ENCODE data around the gene TOP1. TPM values are rescaled to one million over a fixed set of nuclear protein-coding genes. Genes with fewer than 3 reads are reported as not detected.
A peak's percentile ranks its signal among the peaks of the same experiment; 100 is the strongest.
"Not testable (repeated sequence)": the region's sequence is repeated elsewhere in the genome, so short reads cannot be mapped to it uniquely, and the experiment has no call there.

Gene TOP1
- total RNA-seq, 2 experiments from 2014 or later = 37.6 to 41.7 TPM

DNA sequence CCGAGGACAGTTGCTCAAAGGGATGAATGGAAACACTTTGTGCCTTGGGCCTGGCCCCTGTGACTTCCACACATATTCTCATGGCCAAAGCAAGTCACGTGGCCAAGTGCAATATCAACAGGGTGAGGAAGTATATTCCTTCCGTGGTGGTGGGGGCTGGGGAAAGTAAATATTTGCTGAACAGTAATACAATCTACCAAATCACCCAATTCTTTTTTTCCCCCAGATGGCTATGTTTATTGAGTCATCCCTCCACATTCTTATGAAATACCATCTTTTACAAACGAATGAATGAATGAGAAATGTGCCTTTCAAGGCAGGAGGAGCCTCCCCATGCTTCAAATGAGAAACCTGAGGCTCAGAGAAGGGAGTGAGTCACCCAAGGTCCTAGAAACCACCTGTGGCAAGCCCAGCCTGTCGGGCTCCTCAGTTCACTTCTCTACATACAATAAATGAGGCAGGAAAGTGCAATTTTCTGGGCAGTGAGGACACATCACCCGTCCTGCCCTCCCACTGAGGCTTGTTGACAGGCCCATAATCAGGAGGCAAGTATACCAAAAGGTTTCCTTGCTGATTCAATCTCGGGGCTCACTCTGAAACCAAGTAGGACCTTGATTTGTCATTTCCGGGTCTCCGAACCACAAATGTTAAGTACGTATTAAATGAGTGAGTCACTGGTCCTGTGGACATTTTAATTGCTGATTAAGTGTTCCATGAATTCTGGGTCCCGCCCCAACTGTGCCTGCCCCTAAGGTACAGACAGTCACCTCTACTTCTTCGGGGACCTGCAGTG is 25.3 kb upstream of the TOP1 start:
- Histone ChIP-seq H3K36me3 (ENCODE audit: insufficient read depth, low read length) (no peaks in the 10 kb centered on the region), H3K9me3 (ENCODE audit: control insufficient read depth in 1 of 2, insufficient read depth in 1 of 2, low read length in 2 of 2) (peaks cover 0 to 6% of the 10 kb centered on the region in 2 experiments), H3K4me1 (ENCODE audit: insufficient read depth, low read length) (peaks cover 33% of the 10 kb centered on the region), H3K27ac (ENCODE audit: low read depth in 1 of 2, low read length in 2 of 2) (peak overlapping the region; percentile 25 to 88), H3K4me3 (ENCODE audit: low read length) (peak overlapping the region; percentile 45), H3K27me3 (ENCODE audit: control insufficient read depth in 1 of 2, insufficient read depth in 2 of 2, low read length in 2 of 2) (no peaks in the 10 kb centered on the region)
- ChIA-PET CTCF (interaction anchor here (2.4 kb wide), 1 partner anchor 13 kb away, joined by 10 read pairs; no protein-coding TSS in a partner anchor), POLR2A (no interaction called here)
- DNase-seq (peak; percentile 19 to 89 (median 45)), ATAC-seq (ENCODE audit: poor library complexity) (peak; percentile 88)
- intact Hi-C loops (cut with DNase I, micrococcal nuclease) = no loop called here
- Mint-ChIP-seq H3K27ac (peak overlapping the region; percentile 95), H3K27me3 (no peaks in the 10 kb centered on the region), H3K4me1 (ENCODE audit: low read depth) (peaks cover 19% of the 10 kb centered on the region), H3K4me3 (peak overlapping the region; percentile 79), H3K9me3 (no peaks in the 10 kb centered on the region), H3K36me3 (ENCODE audit: low read depth) (no peaks in the 10 kb centered on the region)
- TF ChIP-seq, protein P1, sequence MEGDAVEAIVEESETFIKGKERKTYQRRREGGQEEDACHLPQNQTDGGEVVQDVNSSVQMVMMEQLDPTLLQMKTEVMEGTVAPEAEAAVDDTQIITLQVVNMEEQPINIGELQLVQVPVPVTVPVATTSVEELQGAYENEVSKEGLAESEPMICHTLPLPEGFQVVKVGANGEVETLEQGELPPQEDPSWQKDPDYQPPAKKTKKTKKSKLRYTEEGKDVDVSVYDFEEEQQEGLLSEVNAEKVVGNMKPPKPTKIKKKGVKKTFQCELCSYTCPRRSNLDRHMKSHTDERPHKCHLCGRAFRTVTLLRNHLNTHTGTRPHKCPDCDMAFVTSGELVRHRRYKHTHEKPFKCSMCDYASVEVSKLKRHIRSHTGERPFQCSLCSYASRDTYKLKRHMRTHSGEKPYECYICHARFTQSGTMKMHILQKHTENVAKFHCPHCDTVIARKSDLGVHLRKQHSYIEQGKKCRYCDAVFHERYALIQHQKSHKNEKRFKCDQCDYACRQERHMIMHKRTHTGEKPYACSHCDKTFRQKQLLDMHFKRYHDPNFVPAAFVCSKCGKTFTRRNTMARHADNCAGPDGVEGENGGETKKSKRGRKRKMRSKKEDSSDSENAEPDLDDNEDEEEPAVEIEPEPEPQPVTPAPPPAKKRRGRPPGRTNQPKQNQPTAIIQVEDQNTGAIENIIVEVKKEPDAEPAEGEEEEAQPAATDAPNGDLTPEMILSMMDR (IDR thresholded peaks at IDR 0.05) = no peak

DNA sequence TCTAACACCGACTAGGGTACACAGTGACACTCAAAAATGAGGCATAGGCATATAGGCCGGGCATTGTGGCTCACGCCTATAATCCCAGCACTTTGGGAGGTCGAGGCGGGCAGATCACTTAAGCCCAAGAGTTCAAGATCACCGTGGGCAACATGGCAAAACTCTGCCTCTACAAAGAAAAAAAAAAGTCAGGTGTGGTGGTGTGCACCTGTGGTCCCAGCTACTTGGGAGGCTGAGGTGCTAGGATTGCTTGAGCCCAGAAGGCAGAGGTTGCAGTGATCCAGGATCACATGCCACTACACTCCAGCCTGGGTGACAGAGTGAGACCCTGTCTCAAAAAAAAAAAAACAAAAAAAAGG is 24.7 kb upstream of the TOP1 start:
- H3K27me3 Mint-ChIP-seq; H3K36me3 ChIP-seq (ENCODE audit: insufficient read depth, low read length); H3K9me3 Mint-ChIP-seq; POLR2A ChIA-PET; CTCF ChIA-PET; H3K9me3 ChIP-seq (ENCODE audit: control insufficient read depth in 1 of 2, insufficient read depth in 1 of 2, low read length in 2 of 2); DNase-seq; H3K27me3 ChIP-seq (ENCODE audit: control insufficient read depth in 1 of 2, insufficient read depth in 2 of 2, low read length in 2 of 2); H3K36me3 Mint-ChIP-seq (ENCODE audit: low read depth); ATAC-seq (ENCODE audit: poor library complexity); intact Hi-C loops (cut with DNase I, micrococcal nuclease): not testable (repeated sequence)
- Mint-ChIP-seq H3K4me3 (peak overlapping the region; percentile 79), H3K4me1 (ENCODE audit: low read depth) (peaks cover 22% of the 10 kb centered on the region), H3K27ac (peak overlapping the region; percentile 95)
- Histone ChIP-seq H3K4me1 (ENCODE audit: insufficient read depth, low read length) (peaks cover 36% of the 10 kb centered on the region), H3K27ac (ENCODE audit: low read depth in 1 of 2, low read length in 2 of 2) (peak overlapping the region; percentile 25 to 88), H3K4me3 (ENCODE audit: low read length) (peak overlapping the region; percentile 45)

DNA sequence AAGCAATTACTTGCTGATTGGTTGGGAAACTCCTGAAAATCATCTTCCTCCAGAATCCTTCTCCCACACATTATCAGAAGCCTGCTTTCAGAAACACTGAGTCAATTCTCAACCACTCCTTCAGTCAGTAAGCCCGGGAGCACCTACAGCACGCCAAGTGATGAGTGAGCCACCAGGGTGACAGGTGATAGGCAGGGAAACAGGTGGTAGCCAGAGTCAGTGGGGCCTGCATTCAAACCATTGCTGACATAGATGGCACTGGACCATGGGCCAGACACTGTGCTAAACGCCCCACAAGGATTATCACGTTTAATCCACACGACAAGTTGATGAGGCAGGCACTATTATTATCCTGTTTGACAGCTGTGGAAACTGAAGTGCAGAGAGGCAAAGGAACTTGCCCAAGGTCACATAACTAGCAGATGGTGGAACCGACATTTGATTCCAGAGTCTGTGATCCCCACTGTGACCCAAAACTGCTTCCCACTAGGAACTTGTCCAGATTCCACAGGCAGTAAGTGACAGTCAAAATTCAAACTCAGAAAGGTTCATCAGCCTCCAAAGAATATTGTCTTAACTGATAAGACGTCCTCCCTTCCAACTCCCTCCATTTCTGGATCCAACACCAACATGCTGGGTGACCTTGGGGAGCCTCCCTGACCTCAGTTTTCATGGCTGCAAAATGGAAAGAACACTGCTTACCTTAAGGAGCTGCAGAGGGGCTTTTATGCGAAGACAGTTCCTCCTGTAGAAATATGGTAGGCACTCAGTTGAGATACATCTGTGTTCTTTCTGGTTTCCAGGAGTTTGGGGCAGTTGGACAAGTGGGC is 23.9 kb upstream of the TOP1 start:
- intact Hi-C loops (cut with DNase I, micrococcal nuclease) = no loop called here
- Histone ChIP-seq H3K4me1 (ENCODE audit: insufficient read depth, low read length) (peaks cover 36% of the 10 kb centered on the region), H3K9me3 (ENCODE audit: control insufficient read depth in 1 of 2, insufficient read depth in 1 of 2, low read length in 2 of 2) (peaks cover 0 to 6% of the 10 kb centered on the region in 2 experiments), H3K27me3 (ENCODE audit: control insufficient read depth in 1 of 2, insufficient read depth in 2 of 2, low read length in 2 of 2) (no peaks in the 10 kb centered on the region), H3K4me3 (ENCODE audit: low read length) (no peak overlapping the region), H3K27ac (ENCODE audit: low read depth in 1 of 2, low read length in 2 of 2) (no peak overlapping the region), H3K36me3 (ENCODE audit: insufficient read depth, low read length) (no peaks in the 10 kb centered on the region)
- DNase-seq (no peak), ATAC-seq (ENCODE audit: poor library complexity) (no peak)
- ChIA-PET CTCF (interaction anchor here (1.8 kb wide), 1 partner anchor 14 kb away, joined by 7 read pairs; no protein-coding TSS in a partner anchor), POLR2A (no interaction called here)
- no peaks in the 10 kb centered on the region for H3K9me3 Mint-ChIP-seq
- TF ChIP-seq, protein P1 (IDR thresholded peaks at IDR 0.05) = no peak
- no peaks in the 10 kb centered on the region for H3K27me3 Mint-ChIP-seq
- no peak overlapping the region for H3K27ac Mint-ChIP-seq
- H3K4me1 Mint-ChIP-seq (ENCODE audit: low read depth) = peaks cover 22% of the 10 kb centered on the region
- H3K4me3 Mint-ChIP-seq = no peak overlapping the region
- H3K36me3 Mint-ChIP-seq (ENCODE audit: low read depth) = no peaks in the 10 kb centered on the region
